Psoas muscle (tissue), 8 donors: ENCODE measurements around the gene FGFRL1. TPM values are rescaled to one million over a fixed set of nuclear protein-coding genes. Genes with fewer than 3 reads are reported as not detected.

Experiments
- ATAC-seq, 4 donors: fragments of 200-7000 bp; cut with Tn5 transposase; one replicate each; pipeline ENCODE4 v1.9.1; 2020; ENCODE audit warnings: moderate library complexity in 3 of 4, mild to moderate bottlenecking in 2 of 4
- DNase-seq, 2 donors: peaks; one replicate each; pipeline ENCODE4 v3.0.0-alpha.2; 2020
- H3K27ac ChIP-seq: fragments of 200-600 bp; one replicate; pipeline ENCODE4 v1.8.0; 2022
- H3K27me3 ChIP-seq, 3 donors: fragments of 200-600 bp in 1 of 3; one replicate each; pipeline versions ENCODE4 v1.6.1 to v1.8.0; 2013 to 2022; ENCODE audit warnings: low read length in 2 of 3, mild to moderate bottlenecking in 2 of 3, moderate library complexity in 1 of 3; ENCODE audit not compliant: insufficient read depth in 3 of 3
- H3K36me3 ChIP-seq, 2 donors: fragments of 200-600 bp in 1 of 2; one replicate each; pipeline versions ENCODE4 v1.6.1 to v1.8.0; 2013 to 2022; ENCODE audit warnings: low read depth in 1 of 2, mild to moderate bottlenecking in 1 of 2, moderate library complexity in 1 of 2; ENCODE audit not compliant: insufficient read depth in 1 of 2
- H3K4me1 ChIP-seq: fragments of 200-600 bp; one replicate; pipeline ENCODE4 v1.8.0; 2022
- H3K4me3 ChIP-seq: fragments of 200-600 bp; one replicate; pipeline ENCODE4 v1.8.0; 2022; ENCODE audit warnings: mild to moderate bottlenecking
- H3K9me3 ChIP-seq: fragments of 200-600 bp; one replicate; pipeline ENCODE4 v1.8.0; 2022
- CTCF ChIP-seq: fragments of 200-600 bp; IDR thresholded peaks from one replicate; pipeline ENCODE4 v1.8.0; 2022; ENCODE audit warnings: antibody characterized with exemption
- WGBS, 3 donors: extraction: QIAGEN DNeasy Blood & Tissue Kit; methylation state at CpG; one replicate each; pipeline versions ENCODE4 v1.1.6 to v1.1.7; 2013; 5-methylcytosine and 5-hydroxymethylcytosine counted together
- intact Hi-C, 2 donors: fragments of 100-400 bp; cut with DNase I; formaldehyde crosslinking; loops; one replicate each; pipeline versions ENCODE4 v1.11.0 to v1.14.2; 2022
- polyA plus RNA-seq, 3 donors: library from polyadenylated mRNA; stranded (reverse); fragments of 200-250 nt; gene quantifications; one replicate each; pipeline ENCODE4 v1.2.3, GENCODE V29; 2013
- total RNA-seq, 4 donors: library from RNA; stranded (reverse); fragmentation: NEBNext Ultra II Directional in 2 of 4; extraction: Animal tissue kit (Norgen Biotek cat#: 25700) in 2 of 4; gene quantifications; one replicate each; pipeline versions ENCODE4 v1.2.1 to v1.2.4, GENCODE V29; 2021 to 2023
- donor health status: healthy with polysubstance abuse.
- donor health status: DM: no; HTN: no; CAD: no; lungs with moderate emphysema.
- donor health status: Bipolar disorder and iron deficiency.
- donor health status: healthy.
- donor health status: DM: yes; HTN: yes; CAD: no.
- donor health status: DM: no; HTN: no; CAD: no.
- donor health status: DM: no; HTN: no; CAD: no.
- donor health status: DM: yes; HTN: yes; CAD: no.

Gene FGFRL1
- total and polyA plus RNA-seq, 7 donors = 9.8 to 41.2 (median 15.5) TPM

- Histone ChIP-seq H3K36me3 (peaks cover 0 to 10% of the 10 kb centered on the region in 2 donors), H3K9me3 (no peaks in the 10 kb centered on the region), H3K4me3 (no peak overlapping the region), H3K27ac (no peak overlapping the region), H3K4me1 (peaks cover 6% of the 10 kb centered on the region), H3K27me3 (peaks cover 0 to 15% (median 5%) of the 10 kb centered on the region in 3 donors)
- 68 to 71% (median 70%) methylated on average over 25 of the region's 25 CpGs for WGBS, 3 donors
- DNase-seq (no peak), ATAC-seq (no peak)
- intact Hi-C loops = loop anchor here in 1 of 2 donors (10.0 kb wide), 1 partner anchor 258 kb away; no protein-coding TSS in a partner anchor
- TF ChIP-seq CTCF = no peak
Measured at GRCh38 chr4:992297-993110, 18.9 kb upstream of the FGFRL1 start.

GRCh38 chr4:993111-994029, 18.1 kb upstream of the FGFRL1 start, which contains the start of gene SLC26A1:
TSS of gene SLC26A1 (minus strand) at chr4:993404. CDS start at chr4:991703, 1,701 bp downstream.
- TF ChIP-seq CTCF = no peak
- Histone ChIP-seq H3K4me3 (no peak within 1 kb of the TSS), H3K27ac (no peak within 1 kb of the TSS), H3K36me3 (peaks cover 0 to 10% of the 10 kb centered on the region in 2 donors), H3K9me3 (no peaks in the 10 kb centered on the region), H3K27me3 (peaks cover 0 to 24% (median 11%) of the 10 kb centered on the region in 3 donors), H3K4me1 (peaks cover 4% of the 10 kb centered on the region)
- WGBS, 3 donors = 86 to 87% (median 87%) methylated on average over 35 to 37 of the region's 37 CpGs
- DNase-seq (no peak), ATAC-seq (no peak)
- intact Hi-C loops = loop anchor here in 1 of 2 donors (10.0 kb wide), 1 partner anchor 259 kb away; no protein-coding TSS in a partner anchor

GRCh38 chr4:995311-996026, 16.0 kb upstream of the FGFRL1 start:
- Histone ChIP-seq H3K27me3 (peaks cover 0 to 45% (median 20%) of the 10 kb centered on the region in 3 donors), H3K4me3 (no peak overlapping the region), H3K4me1 (peaks cover 4% of the 10 kb centered on the region), H3K36me3 (peaks cover 0 to 6% of the 10 kb centered on the region in 2 donors), H3K9me3 (no peaks in the 10 kb centered on the region), H3K27ac (no peak overlapping the region)
- ATAC-seq = no peak
- DNase-seq = no peak
- 85 to 88% (median 86%) methylated on average over 20 to 23 of the region's 23 CpGs for WGBS, 3 donors
- intact Hi-C loops = loop anchor here in 1 of 2 donors (10.0 kb wide), 1 partner anchor 261 kb away; no protein-coding TSS in a partner anchor
- TF ChIP-seq CTCF = no peak
